HG03135 (cell line): ENCODE results near the gene TARS3.

Source experiments
- ATAC-seq: cut with Tn5 transposase; IDR thresholded peaks from one replicate; pipeline ENCODE4 v1.9.1; 2021; ENCODE audit warnings: mild to moderate bottlenecking, moderate library complexity; ENCODE audit not compliant: unreplicated experiment

Gene TARS3

DNA sequence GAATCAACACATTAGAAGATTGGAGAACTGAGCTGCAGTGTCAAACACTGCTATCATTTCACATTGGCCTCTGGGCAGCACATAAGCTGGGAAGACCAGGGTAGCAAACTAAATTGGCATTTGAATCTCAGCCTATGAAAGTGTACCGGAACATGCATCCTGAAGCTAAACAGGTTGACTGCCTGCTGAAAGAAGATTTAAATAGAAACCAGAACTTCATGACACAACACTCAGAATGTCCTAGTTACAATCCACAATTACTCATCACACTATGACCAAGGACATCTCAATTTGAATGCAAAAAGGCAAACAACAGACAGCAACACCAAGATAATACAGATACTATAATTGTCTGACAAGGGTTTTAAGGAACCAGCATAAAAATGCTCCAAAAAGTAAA is 98.3 kb downstream of the TARS3 start:
- no peak for ATAC-seq

DNA sequence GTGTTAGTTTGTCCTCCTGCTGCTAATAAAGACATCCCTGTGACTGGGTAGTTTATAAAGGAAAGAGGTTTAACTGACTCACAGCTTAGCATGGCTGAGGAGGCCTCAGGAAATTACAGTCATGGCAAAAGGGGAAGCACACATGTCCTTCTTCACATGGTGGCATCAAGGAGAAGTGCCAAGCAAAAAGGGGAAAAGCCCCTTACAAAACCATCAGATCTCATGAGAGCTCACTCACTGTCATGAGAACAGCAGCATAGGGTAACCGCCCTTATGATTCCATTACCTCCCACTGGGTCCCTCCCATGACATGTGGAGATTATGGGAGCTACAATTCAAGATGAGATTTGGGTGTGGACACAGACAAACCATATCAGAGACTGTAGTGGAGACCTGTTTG is 99.1 kb downstream of the TARS3 start:
- no peak for ATAC-seq

DNA sequence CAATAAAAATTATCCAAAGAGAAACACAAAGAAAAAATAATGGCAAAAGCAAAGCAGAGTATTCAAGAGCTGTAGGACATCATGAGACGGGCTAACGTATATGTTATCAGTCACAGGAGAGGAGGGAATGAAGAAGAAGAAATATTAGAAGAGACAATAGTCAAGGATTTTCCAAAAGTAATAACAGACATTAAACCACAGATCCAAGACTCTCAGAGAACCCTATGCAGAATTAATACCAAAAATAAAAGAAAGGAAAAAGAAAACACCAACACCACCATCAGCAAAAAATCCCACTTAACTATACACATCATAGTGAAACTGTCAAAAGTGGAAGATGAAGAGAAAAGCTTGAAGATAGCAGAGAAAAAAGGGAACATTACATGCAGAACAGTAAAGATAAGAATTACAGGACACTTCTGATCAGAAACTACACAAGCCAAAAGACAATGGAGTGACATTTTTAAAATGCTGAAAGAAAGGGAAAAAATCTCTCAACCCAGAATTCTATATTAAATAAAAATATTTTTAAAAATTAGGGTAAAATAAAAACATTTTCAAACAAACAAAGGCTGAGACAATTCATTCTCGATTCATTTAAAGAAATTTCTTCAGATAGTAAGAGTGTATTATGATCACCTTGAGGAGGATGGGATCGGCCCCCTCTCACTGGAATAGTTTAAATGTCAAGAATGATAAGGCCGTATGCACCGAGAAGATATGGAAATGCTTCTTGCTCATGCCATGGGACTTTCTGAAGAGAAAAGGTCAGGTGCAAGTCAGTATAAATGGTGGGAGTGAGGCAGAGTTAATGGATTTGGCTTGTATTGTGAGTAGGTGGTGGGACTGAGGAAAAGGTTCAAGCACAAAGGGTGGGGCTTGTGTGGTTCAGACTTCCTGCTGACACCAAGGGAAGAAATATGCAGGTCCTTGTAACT is 100.6 kb downstream of the TARS3 start:
- ATAC-seq, result no peak

DNA sequence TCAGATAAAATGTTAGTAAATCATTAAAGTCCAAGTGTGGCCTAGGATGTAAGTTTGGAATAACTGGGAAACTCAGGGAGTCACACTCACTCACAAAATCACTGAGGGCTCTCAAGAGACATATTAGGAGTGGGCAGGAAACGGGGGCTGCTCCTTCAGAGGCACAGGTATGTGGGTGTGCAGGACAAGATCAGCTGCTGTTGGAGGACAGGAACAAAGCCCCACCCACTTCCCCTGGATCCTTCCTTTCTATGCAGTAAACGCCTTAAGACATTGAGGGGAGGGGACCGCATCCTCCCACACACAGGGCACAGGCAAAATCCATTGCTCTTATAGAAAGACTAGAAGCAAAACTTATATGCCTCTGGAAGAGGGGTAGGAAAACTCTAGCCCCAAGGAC is 102.3 kb downstream of the TARS3 start:
- ATAC-seq, result no peak

DNA sequence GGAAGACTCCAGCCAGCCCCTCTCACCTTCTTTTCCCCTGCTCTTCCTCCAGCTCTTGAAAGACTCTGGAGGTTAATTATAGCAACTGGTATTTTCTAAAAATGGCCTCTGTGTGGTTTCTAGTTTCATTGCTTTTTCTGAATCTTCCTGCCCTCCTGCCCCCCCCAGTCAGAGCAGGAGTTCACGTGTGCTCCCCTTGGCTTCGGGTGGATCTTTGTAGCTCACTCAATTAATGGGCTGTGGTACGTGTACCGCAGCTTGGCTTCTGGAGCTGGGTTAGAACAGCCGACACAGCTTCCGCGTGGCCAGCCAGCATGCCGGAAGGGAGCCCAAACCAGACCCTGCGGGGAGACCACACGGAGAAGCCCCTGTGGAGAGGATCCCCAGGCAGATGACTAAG is 103.6 kb downstream of the TARS3 start:
- no peak for ATAC-seq

DNA sequence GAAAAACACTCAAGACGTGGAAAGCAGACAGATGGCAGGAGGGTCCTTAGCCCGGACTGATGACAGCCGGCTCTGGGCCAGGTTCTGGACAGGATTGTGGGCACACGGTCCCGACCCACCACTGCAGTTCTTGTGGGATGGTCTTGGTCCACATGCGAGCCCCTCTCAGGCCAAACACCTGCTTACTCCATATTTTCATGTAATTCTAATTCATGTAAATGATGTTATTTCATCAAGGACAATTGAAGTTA is 104.7 kb downstream of the TARS3 start:
- no peak for ATAC-seq

DNA sequence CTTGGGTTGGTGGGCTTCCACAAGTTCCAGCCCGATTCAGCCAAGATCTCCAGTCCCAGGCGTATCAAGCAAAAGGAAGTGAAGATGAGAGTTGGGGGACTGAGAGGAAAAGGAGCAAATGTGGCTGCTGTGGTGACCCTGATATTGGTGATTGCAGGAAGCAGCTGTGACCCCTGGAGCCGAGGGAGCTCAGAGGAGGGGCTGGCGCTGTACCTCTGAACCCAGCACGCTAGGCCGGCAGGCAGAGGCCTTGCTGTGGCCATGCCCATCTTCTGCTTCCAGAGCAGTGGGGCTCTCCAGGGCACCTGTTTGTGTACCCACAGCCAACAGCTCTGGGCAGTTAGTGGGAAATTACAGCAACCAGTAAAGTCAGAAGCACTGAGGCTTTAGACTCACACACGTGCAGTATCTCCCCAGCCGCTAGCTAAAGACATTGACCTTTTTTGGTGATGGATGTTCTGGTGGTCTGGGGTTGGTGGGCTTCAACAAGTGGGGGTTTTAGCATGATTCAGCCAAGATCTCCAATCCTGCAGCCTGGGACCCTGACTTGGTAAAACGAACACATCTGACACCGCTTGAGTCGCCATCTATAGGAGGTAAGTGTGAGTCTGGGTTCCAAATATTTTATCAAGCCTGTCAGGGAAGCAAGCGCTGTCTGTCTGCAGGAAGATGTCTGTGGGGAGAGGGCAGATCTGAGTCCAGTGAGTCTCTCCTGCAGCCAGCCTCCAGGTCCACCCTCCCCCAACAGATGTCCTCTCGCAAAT is 105.2 kb downstream of the TARS3 start:
- ATAC-seq, result no peak

DNA sequence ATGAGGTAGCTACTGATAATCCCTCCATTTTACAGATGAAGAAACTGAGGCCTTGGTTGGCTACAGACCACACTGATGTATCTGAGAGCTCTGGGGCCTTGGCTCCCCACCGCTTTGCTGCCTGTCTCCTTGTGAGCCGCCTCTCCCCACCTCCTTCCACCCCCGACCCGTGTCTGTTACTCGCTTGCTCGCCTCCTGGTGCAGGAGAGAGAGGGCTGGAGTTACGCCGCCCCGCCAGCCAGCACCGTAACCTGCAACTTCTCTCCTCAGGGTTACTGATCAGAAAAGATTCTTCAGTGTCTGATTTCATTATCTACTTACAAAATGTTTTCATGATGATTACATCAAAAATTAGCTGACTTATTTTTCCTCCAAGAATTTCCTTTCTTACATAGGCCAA is 106.2 kb downstream of the TARS3 start:
- no peak for ATAC-seq

DNA sequence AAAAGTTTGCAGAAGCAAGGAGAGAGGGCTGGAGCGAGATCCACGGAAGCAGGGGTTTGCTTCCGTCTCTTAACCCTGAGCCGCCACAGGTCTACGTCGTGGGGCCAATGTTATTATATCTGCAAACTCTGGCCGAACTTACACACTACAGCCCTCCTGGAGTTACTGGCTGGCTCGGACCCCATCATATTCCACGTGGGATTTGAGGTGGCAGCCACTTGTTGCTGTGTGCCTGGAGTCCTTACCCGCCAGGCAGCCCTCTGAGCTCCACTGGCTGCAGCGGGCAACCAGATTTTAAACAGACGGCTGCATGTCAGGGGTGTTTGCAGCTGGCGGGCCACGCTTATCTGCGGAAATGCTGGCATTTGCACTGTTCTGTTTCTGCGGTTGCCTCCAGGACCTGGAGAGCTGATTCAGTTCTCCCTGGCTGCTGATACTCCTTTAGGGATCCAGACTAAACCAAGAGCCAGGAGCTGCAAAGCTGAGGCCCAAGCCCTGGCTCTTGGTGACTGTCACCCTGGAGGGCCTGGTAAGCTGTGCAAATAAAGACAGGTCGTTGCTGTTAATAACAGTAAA is 106.8 kb downstream of the TARS3 start:
- no peak for ATAC-seq

DNA sequence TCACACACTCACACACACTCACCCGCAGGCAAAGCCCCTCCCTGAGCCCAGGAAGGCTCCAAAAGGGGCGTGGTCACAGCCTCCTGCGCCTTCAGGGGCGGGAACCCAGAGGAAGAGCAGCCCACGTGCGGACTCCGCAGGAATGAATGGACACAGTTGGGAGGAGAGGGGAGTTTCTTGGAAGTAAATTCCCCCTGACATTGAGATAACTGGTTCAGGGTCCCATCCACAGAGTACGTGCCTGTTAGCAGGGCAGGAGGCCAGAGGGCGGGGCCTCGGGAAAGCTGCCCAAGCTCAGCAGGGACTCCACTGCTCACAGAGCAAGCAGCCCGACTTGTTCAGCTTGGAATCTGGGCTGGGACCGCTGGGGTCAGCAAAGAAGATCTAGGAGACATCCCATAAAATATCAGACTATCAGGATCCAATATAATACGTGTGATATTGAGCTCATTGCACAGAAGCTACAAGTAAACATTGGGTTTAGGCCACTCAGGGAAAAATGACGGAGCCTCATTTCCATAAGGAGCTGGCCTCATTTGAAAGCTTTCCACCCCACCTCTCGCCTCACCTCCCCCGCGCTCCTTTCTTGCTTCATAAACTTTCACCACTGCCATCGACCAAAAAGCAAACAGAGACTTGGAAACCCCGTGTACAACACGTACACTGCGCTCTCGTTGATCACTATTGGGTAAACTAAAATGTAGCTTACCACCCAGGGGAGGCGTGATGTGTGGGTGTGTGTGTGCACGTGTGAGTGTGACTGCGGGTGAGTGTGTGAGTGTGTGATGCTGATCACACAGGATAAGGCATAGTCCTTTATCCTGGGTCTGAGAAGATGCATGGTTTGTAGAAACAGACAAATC is 108.1 kb downstream of the TARS3 start:
- no peak for ATAC-seq

DNA sequence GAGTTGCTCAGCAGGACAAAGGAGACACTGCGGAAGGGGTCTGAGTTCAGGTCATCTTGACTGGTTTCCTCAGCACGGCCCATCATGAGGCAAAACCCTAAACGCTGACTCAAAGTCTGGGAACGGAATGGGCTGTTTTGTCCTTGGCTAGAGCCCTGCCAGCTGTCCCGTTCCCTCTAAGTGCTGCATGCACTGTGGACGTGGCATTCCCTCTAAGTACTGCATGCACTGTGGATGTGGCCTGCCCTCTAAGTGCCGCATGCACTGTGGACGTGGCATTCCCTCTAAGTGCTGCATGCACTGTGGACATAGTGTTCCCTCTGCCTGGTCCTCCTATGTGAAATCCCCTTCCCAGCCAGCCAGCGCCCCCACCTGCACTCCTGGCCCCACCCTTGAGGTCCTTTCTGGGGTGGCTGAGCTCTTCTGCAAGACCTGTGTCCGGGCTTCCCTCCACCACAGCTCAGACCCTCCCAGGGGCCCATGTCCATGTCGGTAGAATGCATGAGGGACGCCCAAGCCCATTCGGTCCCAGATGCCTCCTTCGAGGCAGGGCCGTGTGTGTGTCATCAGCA is 108.8 kb downstream of the TARS3 start:
- ATAC-seq, result no peak

DNA sequence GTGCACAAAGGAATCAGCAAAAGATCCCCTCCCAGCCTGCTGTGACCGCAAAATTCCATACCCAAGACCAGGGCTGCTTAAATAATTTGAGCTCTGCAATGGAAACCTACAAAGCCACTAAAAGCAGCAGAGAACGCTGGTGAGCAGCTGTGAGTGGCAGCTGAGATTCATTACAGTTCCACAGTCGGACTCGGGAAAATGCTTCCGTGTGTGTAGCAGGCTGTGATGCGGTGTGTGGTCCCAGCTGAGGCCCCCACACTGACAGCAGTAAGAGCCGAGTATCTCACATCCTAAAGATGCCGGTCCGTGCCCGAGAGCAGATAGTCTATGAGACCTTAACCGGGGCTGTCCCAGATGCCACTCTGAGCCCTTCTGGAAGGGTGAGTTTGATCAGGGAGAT is 109.5 kb downstream of the TARS3 start:
- ATAC-seq, result no peak

DNA sequence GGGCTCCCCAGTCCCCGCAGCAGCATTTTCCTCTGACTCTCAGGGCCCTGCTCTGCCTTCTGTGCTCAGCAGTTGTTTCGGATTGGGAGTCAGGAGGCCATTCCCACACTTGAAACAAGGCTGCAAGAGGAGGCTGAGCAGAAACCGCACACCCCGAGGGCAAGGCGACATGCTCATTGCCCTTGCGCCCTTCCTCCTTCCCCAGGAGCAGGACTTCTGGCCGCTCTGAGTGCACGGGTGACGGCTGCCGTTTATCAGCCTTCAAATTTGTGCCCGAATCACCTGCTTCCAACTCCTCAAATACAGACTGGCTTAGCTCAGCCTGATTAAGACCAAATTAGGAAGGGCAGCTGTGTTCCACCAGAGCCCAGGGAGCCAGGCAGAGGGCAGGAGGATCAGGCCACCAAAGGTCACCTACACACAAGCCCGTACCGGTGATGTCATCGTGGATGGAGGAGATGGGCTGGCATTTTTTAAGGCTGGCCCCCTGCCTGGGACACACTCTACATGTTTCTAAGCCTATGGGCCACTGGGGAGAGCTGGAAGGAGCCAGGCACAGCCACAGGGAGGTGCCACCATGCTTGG is 110.2 kb downstream of the TARS3 start:
- no peak for ATAC-seq

DNA sequence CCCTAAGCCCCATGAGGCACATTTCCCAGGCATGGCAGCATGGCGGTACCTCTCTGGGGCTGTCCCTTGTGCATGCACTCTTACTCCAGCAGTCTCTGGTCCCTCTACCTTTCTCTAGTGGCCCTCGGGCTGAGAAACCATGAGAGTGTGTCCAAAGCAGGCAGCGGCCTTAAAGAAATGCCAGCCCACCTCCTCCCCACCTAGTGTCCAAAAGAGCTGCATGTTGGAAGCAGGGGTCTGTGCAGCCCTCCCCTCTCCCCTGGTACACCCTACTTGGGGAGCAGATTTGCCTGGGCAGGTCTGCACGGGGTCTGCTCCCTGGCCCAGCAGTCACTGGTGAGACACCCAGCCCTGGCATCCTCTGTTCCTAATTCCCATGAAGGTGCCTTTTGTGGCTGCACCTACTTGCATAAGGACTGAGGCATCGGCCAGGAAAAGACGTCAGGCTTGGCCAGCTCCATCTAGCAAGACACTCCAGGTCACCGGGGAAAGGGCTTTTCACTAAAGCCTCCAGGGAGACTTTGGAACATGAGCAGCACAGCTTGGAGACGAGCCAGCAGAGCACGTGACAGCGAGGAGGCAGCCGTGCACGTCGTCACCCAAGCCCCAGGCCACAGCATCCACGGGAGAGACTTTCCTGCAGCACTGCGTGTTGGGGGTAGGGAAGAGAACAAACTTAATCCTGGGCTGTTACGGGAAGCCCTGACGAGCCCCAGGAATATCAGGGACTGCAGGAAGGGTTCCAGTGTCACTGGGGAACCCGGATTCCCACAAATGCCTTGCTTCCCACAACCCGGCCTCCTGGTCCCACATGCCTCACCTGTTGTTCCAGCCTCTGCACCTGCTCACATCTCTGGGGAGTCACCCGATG is 110.9 kb downstream of the TARS3 start:
- no peak for ATAC-seq

DNA sequence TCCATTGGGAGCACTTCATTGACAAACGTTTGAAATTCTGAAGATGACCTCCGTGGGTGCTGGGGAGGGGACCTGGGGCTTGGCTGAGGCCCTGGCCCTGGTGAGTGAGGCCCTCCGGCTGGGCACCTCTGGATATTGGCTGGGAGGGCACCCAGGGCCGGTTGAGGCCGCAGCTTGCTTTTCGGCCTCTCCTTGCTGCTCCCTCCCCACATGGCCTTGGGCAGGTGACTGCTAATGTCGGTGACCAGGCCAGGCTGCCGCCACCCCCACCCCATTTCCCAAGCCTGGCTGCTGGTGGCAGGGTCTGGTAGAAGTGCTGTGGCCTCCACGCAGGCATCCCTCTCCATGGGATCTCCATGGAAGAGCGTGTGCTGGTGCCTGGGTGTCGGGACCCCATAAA is 111.6 kb downstream of the TARS3 start:
- no peak for ATAC-seq

DNA sequence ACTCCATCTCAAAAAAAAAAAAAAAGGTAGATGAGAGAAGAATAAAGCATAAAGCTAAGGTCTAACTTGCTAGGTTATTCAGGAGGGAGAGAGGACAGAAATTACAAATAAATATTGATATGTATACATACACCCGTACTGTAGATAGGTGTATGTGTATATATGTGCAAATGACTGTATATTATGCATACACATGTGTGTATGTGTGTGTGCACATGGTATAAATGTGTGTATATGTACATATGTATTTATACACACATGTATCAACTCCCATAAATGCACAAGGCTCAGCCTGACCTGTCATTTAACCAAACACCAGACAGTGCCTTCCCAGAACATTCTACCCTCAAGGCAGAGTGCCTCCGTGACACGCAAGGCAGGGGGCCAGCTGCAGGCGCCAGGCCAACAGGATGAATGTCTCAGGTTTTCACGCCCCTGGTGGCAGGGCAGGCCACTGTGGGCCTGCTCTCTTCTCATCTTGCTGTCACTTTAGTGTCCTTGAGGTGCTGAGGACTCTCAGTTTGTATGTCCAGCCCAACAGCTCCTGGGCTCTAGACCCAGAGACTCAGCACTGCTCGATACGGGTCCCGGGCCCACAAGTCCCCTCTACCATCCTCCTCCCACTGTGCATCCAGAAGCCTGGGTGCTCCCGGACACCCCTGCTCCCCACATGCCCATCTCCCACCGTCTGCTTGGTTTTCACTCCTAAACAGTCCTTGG is 112.5 kb downstream of the TARS3 start:
- no peak for ATAC-seq

DNA sequence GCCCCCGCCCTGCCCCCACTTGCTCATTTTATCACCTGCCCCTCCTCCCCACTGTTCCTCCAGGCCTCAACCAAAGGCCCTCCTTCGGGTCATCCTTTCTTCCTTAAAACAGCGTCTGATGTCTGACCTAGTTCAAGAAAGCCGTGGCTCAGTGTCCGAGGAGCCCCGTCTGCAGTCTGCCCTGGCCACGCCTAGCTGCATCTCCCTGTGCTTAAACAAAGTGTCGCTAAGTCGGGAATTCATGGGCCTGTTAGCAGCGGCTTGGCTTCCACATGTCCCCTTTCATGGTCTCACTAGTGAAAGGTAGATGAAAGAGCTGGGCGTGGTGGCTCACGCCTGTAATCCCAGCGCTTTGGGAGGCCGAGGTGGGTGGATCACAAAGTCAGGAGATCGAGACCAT is 113.3 kb downstream of the TARS3 start:
- no peak for ATAC-seq

DNA sequence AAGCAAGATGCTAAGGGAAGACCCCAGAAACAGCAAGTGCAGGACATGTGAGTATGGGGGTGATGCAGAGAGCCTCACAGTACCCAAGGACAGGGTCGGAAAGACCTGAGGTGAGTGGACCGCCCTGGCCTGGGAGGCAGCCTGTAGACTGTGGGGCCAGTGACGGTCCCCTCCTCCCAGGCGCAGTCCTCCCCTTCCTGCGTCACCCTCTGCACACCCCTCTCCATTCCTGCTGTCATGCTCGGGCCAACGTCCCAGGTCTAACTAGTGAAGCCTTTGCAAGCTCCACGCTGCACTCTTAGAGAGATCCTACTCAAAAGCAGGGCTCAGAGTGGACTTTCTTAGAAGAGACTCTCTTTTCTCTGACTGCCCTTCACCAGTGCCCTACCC is 113.7 kb downstream of the TARS3 start:
- no peak for ATAC-seq
